Endothelial cell (in vitro differentiated cells): Measurements from ENCODE around the gene ICAM2. TPM values are rescaled to one million over a fixed set of nuclear protein-coding genes. Genes with fewer than 3 reads are reported as not detected.

ENCODE experiments used
- DNase-seq: peaks from one replicate; pipeline ENCODE4 v3.0.0; 2021; ENCODE audit warnings: low spot score
- H3K27ac Mint-ChIP-seq: one replicate; pipeline ENCODE4 v1.8.0; 2021; ENCODE audit warnings: mixed read lengths, inconsistent platforms; ENCODE audit not compliant: unreplicated experiment
- H3K27me3 Mint-ChIP-seq: one replicate; pipeline ENCODE4 v1.8.0; 2021; ENCODE audit warnings: mild to moderate bottlenecking, moderate library complexity, mixed read lengths, inconsistent platforms; ENCODE audit not compliant: unreplicated experiment
- H3K36me3 Mint-ChIP-seq: one replicate; pipeline ENCODE4 v1.8.0; 2021; ENCODE audit warnings: mild to moderate bottlenecking, low read depth, mixed read lengths, inconsistent platforms; ENCODE audit not compliant: unreplicated experiment
- H3K4me1 Mint-ChIP-seq: one replicate; pipeline ENCODE4 v1.8.0; 2021; ENCODE audit warnings: mild to moderate bottlenecking, mixed read lengths, inconsistent platforms; ENCODE audit not compliant: unreplicated experiment
- H3K4me3 Mint-ChIP-seq: one replicate; pipeline ENCODE4 v1.8.0; 2021; ENCODE audit warnings: mild to moderate bottlenecking, mixed read lengths, inconsistent platforms; ENCODE audit not compliant: unreplicated experiment
- H3K9me3 Mint-ChIP-seq: one replicate; pipeline ENCODE4 v1.8.0; 2021; ENCODE audit warnings: mixed read lengths, inconsistent platforms; ENCODE audit not compliant: unreplicated experiment
- CTCF ChIP-seq: fragments of 200-600 bp; sonication (generic); IDR thresholded peaks from one replicate; pipeline ENCODE4 v1.5.0; 2021; ENCODE audit warnings: antibody characterized with exemption; ENCODE audit not compliant: unreplicated experiment
- total RNA-seq: library from RNA; stranded (reverse); fragmentation: NEBNext Ultra II Directional; extraction: Animal tissue kit (Norgen Biotek cat#: 25700); gene quantifications from one replicate; pipeline ENCODE4 v1.2.1, GENCODE V29; 2021; ENCODE audit not compliant: unreplicated experiment

The ICAM2 gene
- total RNA-seq, 1 donor from 2014 or later: 52.1 TPM

GRCh38 chr17:64028874-64029464, 8.5 kb upstream of the ICAM2 start:
- Mint-ChIP-seq H3K9me3 (no peaks in the 10 kb centered on the region), H3K4me3 (no peak overlapping the region), H3K27me3 (no peaks in the 10 kb centered on the region), H3K4me1 (peaks cover 13% of the 10 kb centered on the region), H3K27ac (no peak overlapping the region), H3K36me3 (no peaks in the 10 kb centered on the region)
- TF ChIP-seq CTCF: peak; percentile 79
- DNase-seq: peak; percentile 69

- Mint-ChIP-seq H3K4me1 (peaks cover 26% of the 10 kb centered on the region), H3K27ac (no peak overlapping the region), H3K4me3 (peak overlapping the region; percentile 45), H3K36me3 (no peaks in the 10 kb centered on the region), H3K9me3 (no peaks in the 10 kb centered on the region), H3K27me3 (no peaks in the 10 kb centered on the region)
- DNase-seq: peak; percentile 80
- peak; percentile 97 for TF ChIP-seq CTCF
Observed at GRCh38 chr17:64025732-64026294, 5.4 kb upstream of the ICAM2 start.

GRCh38 chr17:64024781-64025731, 4.6 kb upstream of the ICAM2 start:
- DNase-seq: no peak
- no peaks in the 10 kb centered on the region for H3K27me3 Mint-ChIP-seq
- no peak for TF ChIP-seq CTCF
- no peaks in the 10 kb centered on the region for H3K36me3 Mint-ChIP-seq
- peak overlapping the region; percentile 38 for H3K27ac Mint-ChIP-seq
- no peaks in the 10 kb centered on the region for H3K9me3 Mint-ChIP-seq
- H3K4me3 Mint-ChIP-seq: peak overlapping the region; percentile 20
- H3K4me1 Mint-ChIP-seq: peaks cover 30% of the 10 kb centered on the region

GRCh38 chr17:64024215-64024654, 3.8 kb upstream of the ICAM2 start:
- H3K4me3 Mint-ChIP-seq: peak overlapping the region; percentile 20
- no peaks in the 10 kb centered on the region for H3K9me3 Mint-ChIP-seq
- DNase-seq: no peak
- TF ChIP-seq CTCF: no peak
- peak overlapping the region; percentile 38 for H3K27ac Mint-ChIP-seq
- H3K27me3 Mint-ChIP-seq: no peaks in the 10 kb centered on the region
- no peaks in the 10 kb centered on the region for H3K36me3 Mint-ChIP-seq
- peaks cover 34% of the 10 kb centered on the region for H3K4me1 Mint-ChIP-seq
